Progenitor cell of endocrine pancreas (in vitro differentiated cells): ENCODE measurements around the gene SQOR. TPM values are rescaled to one million over a fixed set of nuclear protein-coding genes. Genes with fewer than 3 reads are reported as not detected.

ENCODE experiments used
- DNase-seq: peaks from one replicate; pipeline ENCODE4 v3.0.0; 2021; ENCODE audit warnings: low spot score; ENCODE audit not compliant: unreplicated experiment
- H3K27ac Mint-ChIP-seq: 2 replicates; pipeline ENCODE4 v1.8.0; 2021; ENCODE audit warnings: mild to moderate bottlenecking, moderate library complexity, mixed read lengths
- H3K27me3 Mint-ChIP-seq: 2 replicates; pipeline ENCODE4 v1.8.0; 2021; ENCODE audit warnings: mixed read lengths
- H3K36me3 Mint-ChIP-seq: 2 replicates; pipeline ENCODE4 v1.8.0; 2022; ENCODE audit warnings: mixed read lengths; ENCODE audit not compliant: insufficient read depth
- H3K4me1 Mint-ChIP-seq: 2 replicates; pipeline ENCODE4 v1.8.0; 2021; ENCODE audit warnings: low read depth, mixed read lengths
- H3K4me3 Mint-ChIP-seq: 2 replicates; pipeline ENCODE4 v1.8.0; 2021; ENCODE audit warnings: low read depth, mild to moderate bottlenecking, moderate library complexity, mixed read lengths
- H3K9me3 Mint-ChIP-seq: 2 replicates; pipeline ENCODE4 v1.8.0; 2021; ENCODE audit warnings: low read depth, mixed read lengths
- total RNA-seq: library from RNA; stranded (reverse); gene quantifications from 2 replicates; pipeline ENCODE4 v1.2.1, GENCODE V29; 2021
- TF ChIP-seq, protein P1 (sequence below): fragments of 200-600 bp; sonication (generic); IDR thresholded peaks from one replicate; pipeline ENCODE4 v1.5.0; 2021; ENCODE audit warnings: antibody characterized with exemption, mild to moderate bottlenecking; ENCODE audit not compliant: unreplicated experiment

SQOR gene
- total RNA-seq, 1 donor from 2014 or later: 39.3 TPM

DNA sequence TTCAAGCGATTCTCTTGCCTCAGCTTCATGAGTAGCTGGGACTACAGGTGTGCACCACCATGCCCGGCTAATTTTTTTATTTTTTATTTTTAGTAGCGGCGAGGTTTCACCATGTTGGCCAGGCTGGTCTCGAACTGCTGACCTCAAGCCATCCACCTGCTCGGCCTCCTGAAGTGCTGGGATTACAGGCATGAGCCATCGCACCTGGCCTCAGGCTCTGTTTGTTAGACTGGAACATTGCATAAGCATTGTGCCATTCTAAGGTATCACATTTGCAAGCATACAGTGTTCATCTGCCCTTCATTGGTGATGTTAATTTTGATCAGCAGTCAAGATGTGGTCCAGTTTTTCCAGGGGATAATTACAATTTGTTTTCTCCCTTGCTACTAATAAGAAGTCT is 43.0 kb downstream of the SQOR start:
- no peaks in the 10 kb centered on the region for H3K27me3 Mint-ChIP-seq
- no peak for DNase-seq
- H3K9me3 Mint-ChIP-seq: no peaks in the 10 kb centered on the region
- H3K4me1 Mint-ChIP-seq: no peaks in the 10 kb centered on the region
- H3K4me3 Mint-ChIP-seq: no peak overlapping the region
- H3K36me3 Mint-ChIP-seq: peaks cover 15% of the 10 kb centered on the region
- TF ChIP-seq, protein P1, sequence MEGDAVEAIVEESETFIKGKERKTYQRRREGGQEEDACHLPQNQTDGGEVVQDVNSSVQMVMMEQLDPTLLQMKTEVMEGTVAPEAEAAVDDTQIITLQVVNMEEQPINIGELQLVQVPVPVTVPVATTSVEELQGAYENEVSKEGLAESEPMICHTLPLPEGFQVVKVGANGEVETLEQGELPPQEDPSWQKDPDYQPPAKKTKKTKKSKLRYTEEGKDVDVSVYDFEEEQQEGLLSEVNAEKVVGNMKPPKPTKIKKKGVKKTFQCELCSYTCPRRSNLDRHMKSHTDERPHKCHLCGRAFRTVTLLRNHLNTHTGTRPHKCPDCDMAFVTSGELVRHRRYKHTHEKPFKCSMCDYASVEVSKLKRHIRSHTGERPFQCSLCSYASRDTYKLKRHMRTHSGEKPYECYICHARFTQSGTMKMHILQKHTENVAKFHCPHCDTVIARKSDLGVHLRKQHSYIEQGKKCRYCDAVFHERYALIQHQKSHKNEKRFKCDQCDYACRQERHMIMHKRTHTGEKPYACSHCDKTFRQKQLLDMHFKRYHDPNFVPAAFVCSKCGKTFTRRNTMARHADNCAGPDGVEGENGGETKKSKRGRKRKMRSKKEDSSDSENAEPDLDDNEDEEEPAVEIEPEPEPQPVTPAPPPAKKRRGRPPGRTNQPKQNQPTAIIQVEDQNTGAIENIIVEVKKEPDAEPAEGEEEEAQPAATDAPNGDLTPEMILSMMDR: no peak
- no peak overlapping the region for H3K27ac Mint-ChIP-seq

DNA sequence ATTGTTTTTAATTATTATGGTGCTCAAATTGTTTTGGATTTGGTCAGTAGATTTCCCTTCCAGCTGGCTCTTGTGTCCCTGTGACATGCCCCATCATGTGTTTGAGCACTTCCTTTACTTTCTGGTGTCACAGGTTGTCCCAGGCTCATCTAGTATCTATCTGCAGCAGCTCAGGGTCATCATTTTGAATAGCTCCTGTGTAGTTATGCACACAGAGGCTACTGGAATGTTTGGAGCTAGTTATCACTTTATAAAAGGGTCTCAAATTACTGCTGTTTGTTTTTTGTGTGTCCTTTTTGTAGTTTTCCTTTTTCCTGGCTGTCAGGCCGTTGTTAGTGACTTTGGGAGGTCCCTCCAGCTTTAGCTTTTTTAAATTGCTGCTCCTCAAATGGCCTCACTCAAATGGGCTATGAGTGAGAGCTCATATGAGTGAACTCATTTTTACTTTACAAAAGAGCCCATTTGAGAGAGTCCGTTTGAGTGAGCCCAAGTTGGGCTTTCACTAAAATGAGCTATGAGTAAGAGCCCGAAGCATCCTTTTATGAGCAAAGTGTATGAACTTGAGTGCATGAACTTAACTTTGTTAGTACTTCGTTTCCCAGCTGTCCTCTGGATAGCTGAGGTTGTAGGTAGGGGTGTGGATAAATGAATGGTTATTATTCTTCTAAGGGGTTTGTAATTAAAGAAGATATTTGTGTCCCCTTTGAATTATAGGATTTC is 43.8 kb downstream of the SQOR start:
- H3K9me3 Mint-ChIP-seq: no peaks in the 10 kb centered on the region
- H3K27me3 Mint-ChIP-seq: no peaks in the 10 kb centered on the region
- H3K4me1 Mint-ChIP-seq: no peaks in the 10 kb centered on the region
- no peak for DNase-seq
- no peak overlapping the region for H3K4me3 Mint-ChIP-seq
- H3K27ac Mint-ChIP-seq: no peak overlapping the region
- H3K36me3 Mint-ChIP-seq: peaks cover 15% of the 10 kb centered on the region
- TF ChIP-seq, protein P1: no peak

DNA sequence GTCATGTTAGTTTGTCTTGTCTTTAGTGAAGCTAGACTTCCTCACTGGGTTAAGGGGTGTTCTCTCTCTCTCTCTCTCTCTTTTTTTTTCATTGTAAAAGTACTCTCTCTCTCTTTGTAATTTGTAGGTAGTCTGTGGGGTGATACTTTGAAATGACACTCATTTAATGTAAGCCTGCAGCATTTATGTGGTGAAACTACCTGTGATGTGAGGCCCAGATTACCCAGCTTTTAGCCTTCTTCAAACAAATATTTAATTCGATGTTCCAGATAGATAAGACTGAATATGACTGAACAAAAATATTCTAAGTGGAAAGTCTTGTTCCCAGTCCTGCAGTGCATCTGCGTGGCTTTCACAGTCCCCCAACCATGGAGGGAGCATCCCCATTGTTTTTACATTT is 49.7 kb downstream of the SQOR start:
- H3K27ac Mint-ChIP-seq: no peak overlapping the region
- no peaks in the 10 kb centered on the region for H3K9me3 Mint-ChIP-seq
- H3K36me3 Mint-ChIP-seq: peaks cover 16% of the 10 kb centered on the region
- no peak for DNase-seq
- TF ChIP-seq, protein P1: no peak
- no peak overlapping the region for H3K4me3 Mint-ChIP-seq
- no peaks in the 10 kb centered on the region for H3K27me3 Mint-ChIP-seq
- no peaks in the 10 kb centered on the region for H3K4me1 Mint-ChIP-seq

DNA sequence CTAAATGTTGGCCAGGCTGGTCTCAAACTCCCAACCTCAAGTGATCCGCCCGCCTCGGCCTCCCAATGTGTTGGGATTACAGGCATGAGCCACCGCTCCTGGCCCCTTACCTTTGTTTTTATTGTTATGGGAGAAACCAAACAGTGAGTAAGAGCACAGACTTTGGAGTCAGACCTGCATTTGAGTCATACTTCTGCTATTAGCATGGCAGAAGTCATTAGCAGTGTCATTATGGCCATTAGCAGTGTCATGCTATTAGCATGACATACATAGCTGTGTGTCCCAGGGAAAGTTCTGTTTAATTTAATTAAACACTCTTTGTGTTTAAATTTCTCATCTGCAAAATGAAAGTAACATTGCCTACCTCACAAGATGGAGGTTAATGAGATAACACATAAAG is 54.8 kb downstream of the SQOR start:
- TF ChIP-seq, protein P1: no peak
- peaks cover 23% of the 10 kb centered on the region for H3K36me3 Mint-ChIP-seq
- no peak overlapping the region for H3K27ac Mint-ChIP-seq
- no peaks in the 10 kb centered on the region for H3K27me3 Mint-ChIP-seq
- H3K9me3 Mint-ChIP-seq: no peaks in the 10 kb centered on the region
- H3K4me3 Mint-ChIP-seq: no peak overlapping the region
- H3K4me1 Mint-ChIP-seq: no peaks in the 10 kb centered on the region
- no peak for DNase-seq

DNA sequence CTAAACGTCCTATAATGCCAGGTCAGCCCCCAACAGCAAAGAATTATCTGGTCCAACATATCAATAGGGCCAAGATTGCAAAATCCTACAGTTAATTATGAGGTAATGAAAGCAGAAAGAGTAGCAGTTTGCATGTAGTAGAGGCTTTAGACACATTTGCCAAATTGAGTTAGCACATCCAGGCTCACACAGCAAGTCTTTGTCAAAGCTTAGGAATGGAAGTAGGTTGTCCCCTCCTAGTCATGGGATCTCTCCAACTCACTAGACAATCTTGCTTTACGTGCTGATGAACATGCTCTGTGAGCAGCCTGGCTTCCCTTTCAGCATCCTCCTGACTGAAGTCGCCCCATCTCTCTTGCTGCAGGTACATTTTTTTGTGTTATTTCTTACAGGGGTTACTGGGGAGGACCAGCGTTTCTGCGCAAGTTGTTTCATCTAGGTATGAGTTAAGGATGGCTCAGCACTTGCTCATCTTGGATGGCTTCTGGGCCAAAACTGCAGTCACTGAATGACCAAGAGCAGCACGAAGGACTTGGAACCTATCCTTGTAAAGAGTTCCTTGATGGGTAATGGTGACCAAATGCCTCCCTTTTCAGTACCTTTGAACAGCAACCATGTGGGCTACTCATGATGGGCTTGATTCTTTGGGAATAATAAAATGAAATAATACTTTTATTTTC is 55.9 kb downstream of the SQOR start:
- TF ChIP-seq, protein P1: no peak
- no peaks in the 10 kb centered on the region for H3K27me3 Mint-ChIP-seq
- DNase-seq: no peak
- no peaks in the 10 kb centered on the region for H3K4me1 Mint-ChIP-seq
- H3K36me3 Mint-ChIP-seq: peaks cover 23% of the 10 kb centered on the region
- no peak overlapping the region for H3K27ac Mint-ChIP-seq
- H3K9me3 Mint-ChIP-seq: no peaks in the 10 kb centered on the region
- H3K4me3 Mint-ChIP-seq: no peak overlapping the region
